GM15510 (cell line): ENCODE results near the gene SLC12A7.

Source experiments
- POLR2A ChIP-seq: IDR thresholded peaks from 3 replicates; pipeline ENCODE4 v1.6.1; 2011; ENCODE audit warnings: borderline replicate concordance; ENCODE audit not compliant: insufficient read length; ENCODE audit errors: extremely low read depth

The SLC12A7 gene

GRCh38 chr5:1009359-1010180 lies 102.3 kb downstream of the SLC12A7 start:
- no peak for TF ChIP-seq POLR2A

- peak; percentile 15 for TF ChIP-seq POLR2A
Observed at GRCh38 chr5:1008451-1009358, 103.2 kb downstream of the SLC12A7 start, which contains the start of gene NKD2. Gene NKD2 (plus strand): TSS chr5:1008802. CDS start chr5:1009058, 256 bp downstream.

GRCh38 chr5:1007681-1008450 lies 104.0 kb downstream of the SLC12A7 start:
- TF ChIP-seq POLR2A = no peak

- TF ChIP-seq POLR2A = no peak
Observed at GRCh38 chr5:1007221-1007680, 104.6 kb downstream of the SLC12A7 start.

GRCh38 chr5:1006656-1007071 lies 105.2 kb downstream of the SLC12A7 start:
- TF ChIP-seq POLR2A = no peak

- no peak for TF ChIP-seq POLR2A
Observed at GRCh38 chr5:1005904-1006655, 105.8 kb downstream of the SLC12A7 start.

GRCh38 chr5:1005249-1005851 lies 106.5 kb downstream of the SLC12A7 start:
- TF ChIP-seq POLR2A = no peak

GRCh38 chr5:1004461-1005248 lies 107.2 kb downstream of the SLC12A7 start:
- no peak for TF ChIP-seq POLR2A

- no peak for TF ChIP-seq POLR2A
Observed at GRCh38 chr5:1003296-1003937, 108.4 kb downstream of the SLC12A7 start.

- TF ChIP-seq POLR2A = no peak
Observed at GRCh38 chr5:1002836-1003235, 109.0 kb downstream of the SLC12A7 start.

GRCh38 chr5:1002271-1002546 lies 109.7 kb downstream of the SLC12A7 start:
- no peak for TF ChIP-seq POLR2A

- TF ChIP-seq POLR2A = no peak
Observed at GRCh38 chr5:1001406-1002270, 110.2 kb downstream of the SLC12A7 start.
